Measurements from ENCODE around the gene FAM83B. TPM values are rescaled to one million over a fixed set of nuclear protein-coding genes. Genes with fewer than 3 reads are reported as not detected.

Gene FAM83B
- total RNA-seq, 4 donors from 2014 or later: 20.2 to 38.5 (median 36.6) TPM

DNA sequence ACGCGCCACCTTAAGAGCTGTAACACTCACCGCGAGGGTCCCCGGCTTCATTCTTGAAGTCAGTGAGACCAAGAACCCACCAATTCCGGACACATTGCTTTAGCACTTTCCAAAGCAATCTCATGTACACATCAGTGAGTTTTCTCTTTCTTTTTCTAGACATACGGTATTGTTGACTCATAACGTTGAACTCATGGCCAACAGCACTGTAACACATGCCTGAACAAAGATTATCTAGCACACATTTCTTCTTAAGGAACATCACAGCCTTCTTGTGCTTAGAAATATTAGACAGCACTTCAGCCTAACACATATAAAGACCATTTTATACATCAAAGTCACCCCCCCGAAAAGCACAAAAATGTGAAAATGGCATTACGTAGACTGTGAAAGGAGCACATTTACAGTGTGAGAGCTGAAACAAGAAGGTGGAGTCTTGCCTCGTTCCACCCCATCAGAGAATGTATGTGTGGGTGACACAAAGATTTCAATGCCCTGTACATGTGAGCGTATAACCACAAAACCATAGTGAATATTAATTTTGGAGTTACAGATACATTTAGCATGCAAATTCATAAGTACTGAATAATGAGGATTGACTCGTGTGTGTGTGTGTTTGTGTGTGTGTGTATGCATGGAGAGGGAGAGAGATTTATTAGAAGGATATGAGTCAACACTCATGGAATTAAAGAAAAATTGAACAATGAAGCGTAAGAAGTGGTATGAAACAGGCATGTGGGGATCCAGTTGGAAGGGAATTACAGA is 134.1 kb downstream of the FAM83B start:
- intact Hi-C loops (cut with DNase I; ENCODE audit: low total_unique reads): no loop called here
- no peak for DNase-seq
- H3K4me3 ChIP-seq: no peak overlapping the region
- H3K27me3 ChIP-seq: no peaks in the 10 kb centered on the region
- no peaks in the 10 kb centered on the region for H3K36me3 ChIP-seq
- 88 to 89% methylated on average over 14 of the region's 14 CpGs for WGBS, 2 donors (ENCODE audit: low coverage in 1 of 2)
- in situ Hi-C loops (cut with MboI; ENCODE audit: low pct_ligation_motif_present in 1 of 4, low pct_unique_long_range_greater_than_20kb in 1 of 4, low sequenced_read_pairs in 3 of 4): no loop called here
- peaks cover 3% of the 10 kb centered on the region in 2 donors for H3K9me3 ChIP-seq
- H3K27ac ChIP-seq: no peak overlapping the region
- TF ChIP-seq POLR2A (IDR thresholded peaks at IDR 0.05) (no peak), POLR2AphosphoS5 (IDR thresholded peaks at IDR 0.05) (no peak), EP300 (IDR thresholded peaks at IDR 0.05; ENCODE audit: low read depth) (no peak), CTCF (IDR thresholded peaks at IDR 0.05) (no peak)
- H3K4me1 ChIP-seq: no peaks in the 10 kb centered on the region

- TF ChIP-seq EP300 (IDR thresholded peaks at IDR 0.05; ENCODE audit: low read depth) (no peak), POLR2AphosphoS5 (IDR thresholded peaks at IDR 0.05) (no peak), CTCF (IDR thresholded peaks at IDR 0.05) (no peak)
- H3K36me3 ChIP-seq: no peaks in the 10 kb centered on the region
- H3K4me3 ChIP-seq: no peak overlapping the region
- 83 to 85% methylated on average over 2 of the region's 2 CpGs for WGBS, 2 donors (ENCODE audit: low coverage in 1 of 2)
- H3K4me1 ChIP-seq: no peaks in the 10 kb centered on the region
- H3K27me3 ChIP-seq: no peaks in the 10 kb centered on the region
- no peak for DNase-seq
- in situ Hi-C loops (cut with MboI; ENCODE audit: low pct_ligation_motif_present in 1 of 4, low pct_unique_long_range_greater_than_20kb in 1 of 4, low sequenced_read_pairs in 3 of 4): no loop called here
- intact Hi-C loops (cut with DNase I; ENCODE audit: low total_unique reads): no loop called here
- H3K27ac ChIP-seq: no peak overlapping the region
- peaks cover 3 to 4% of the 10 kb centered on the region in 2 donors for H3K9me3 ChIP-seq
These were observed 134.7 kb downstream of the FAM83B start for GRCh38 chr6:54981276-54981609.

DNA sequence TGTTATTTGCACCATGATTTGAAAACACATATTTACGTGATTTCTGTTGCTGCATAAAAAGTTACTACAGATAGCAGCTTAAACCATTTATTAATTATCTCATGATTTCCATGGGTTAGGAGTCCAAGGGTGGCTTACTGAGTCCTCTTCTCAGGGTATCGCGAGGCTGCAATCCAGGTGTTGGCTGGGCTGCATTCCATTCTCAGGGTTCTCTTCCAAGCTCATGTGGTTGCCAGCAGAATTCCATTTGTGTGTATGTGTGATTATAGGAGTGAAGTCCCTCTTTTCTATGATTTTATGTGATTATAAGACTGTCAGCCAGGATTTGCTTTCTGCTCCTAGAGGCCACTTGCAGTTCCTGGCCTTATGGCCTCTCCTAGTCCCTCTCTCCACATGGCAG is 135.1 kb downstream of the FAM83B start:
- Histone ChIP-seq H3K27ac (no peak overlapping the region), H3K4me3 (no peak overlapping the region), H3K9me3 (peaks cover 3 to 4% of the 10 kb centered on the region in 2 donors), H3K4me1 (no peaks in the 10 kb centered on the region), H3K27me3 (no peaks in the 10 kb centered on the region), H3K36me3 (no peaks in the 10 kb centered on the region)
- intact Hi-C loops (cut with DNase I; ENCODE audit: low total_unique reads): no loop called here
- DNase-seq: no peak
- in situ Hi-C loops (cut with MboI; ENCODE audit: low pct_ligation_motif_present in 1 of 4, low pct_unique_long_range_greater_than_20kb in 1 of 4, low sequenced_read_pairs in 3 of 4): no loop called here
- TF ChIP-seq POLR2A (IDR thresholded peaks at IDR 0.05) (no peak), EP300 (IDR thresholded peaks at IDR 0.05; ENCODE audit: low read depth) (no peak), CTCF (IDR thresholded peaks at IDR 0.05) (no peak), POLR2AphosphoS5 (IDR thresholded peaks at IDR 0.05) (no peak)
- 83 to 85% methylated on average over 3 of the region's 3 CpGs for WGBS, 2 donors (ENCODE audit: low coverage in 1 of 2)

GRCh38 chr6:54987633-54988290 is 141.2 kb downstream of the FAM83B start:
- no peak for TF ChIP-seq POLR2AphosphoS5 (IDR thresholded peaks at IDR 0.05)
- no peak for TF ChIP-seq CTCF (IDR thresholded peaks at IDR 0.05)
- TF ChIP-seq EP300 (IDR thresholded peaks at IDR 0.05; ENCODE audit: low read depth): no peak
- TF ChIP-seq POLR2A (IDR thresholded peaks at IDR 0.05): no peak
- H3K4me3 ChIP-seq: no peak overlapping the region
- H3K9me3 ChIP-seq: peaks cover 3 to 4% of the 10 kb centered on the region in 2 donors
- no peaks in the 10 kb centered on the region for H3K36me3 ChIP-seq
- intact Hi-C loops (cut with DNase I; ENCODE audit: low total_unique reads): no loop called here
- in situ Hi-C loops (cut with MboI; ENCODE audit: low pct_ligation_motif_present in 1 of 4, low pct_unique_long_range_greater_than_20kb in 1 of 4, low sequenced_read_pairs in 3 of 4): no loop called here
- H3K4me1 ChIP-seq: peaks cover 0 to 7% (median 3%) of the 10 kb centered on the region in 4 donors
- no peaks in the 10 kb centered on the region for H3K27me3 ChIP-seq
- DNase-seq: no peak
- peak overlapping the region in 1 of 4 donors; percentile 24 for H3K27ac ChIP-seq
